ENCODE measurements around the gene MED27.

MED27 gene

DNA sequence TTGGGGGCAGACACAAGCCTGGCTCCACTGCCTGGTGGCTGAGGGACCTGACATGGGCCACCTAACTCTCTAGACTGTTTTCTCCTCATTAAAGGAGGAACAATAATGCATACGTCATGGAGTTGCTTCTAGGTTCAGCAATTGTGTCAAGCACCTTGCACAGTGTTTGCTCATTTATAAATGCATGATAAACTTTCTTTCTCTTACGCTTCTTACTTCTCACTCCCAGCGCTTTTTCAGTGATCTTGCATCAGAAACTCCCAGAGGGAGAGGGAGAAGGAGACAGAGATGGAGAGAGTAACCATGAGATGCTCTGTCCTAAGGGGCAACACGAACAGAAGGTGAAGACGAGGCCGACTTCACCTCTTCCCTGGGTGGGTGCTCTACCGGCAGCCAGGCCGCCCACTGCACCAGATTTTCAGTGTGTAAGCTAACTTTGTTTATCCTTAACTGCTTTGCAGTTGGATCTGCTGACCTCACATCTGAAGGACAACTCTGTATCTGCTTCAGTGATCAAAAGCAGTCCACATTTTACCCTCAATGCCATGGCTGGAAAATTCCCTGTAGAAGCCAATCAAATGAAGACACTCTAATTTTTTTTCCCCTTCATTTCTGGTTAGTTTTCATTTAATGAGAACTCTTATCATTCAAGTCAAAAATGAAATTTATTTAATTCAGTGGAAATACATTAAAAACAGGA, 35.3 kb downstream of the MED27 start:
- H3K4me2 ChIP-seq (ENCODE audit: low read depth, low read length, poor library complexity, severe bottlenecking) = peak overlapping the region; percentile 44

GRCh38 chr9:132043708-132044107, 36.0 kb downstream of the MED27 start:
- Histone ChIP-seq H3K9me3 (ENCODE audit: insufficient read depth, low read depth, low read length) (no peaks in the 10 kb centered on the region), H3K79me2 (ENCODE audit: insufficient read depth, low read length) (peaks cover 75% of the 10 kb centered on the region), H3K4me1 (ENCODE audit: insufficient read depth, low read length, poor library complexity, severe bottlenecking) (peaks cover 52% of the 10 kb centered on the region), H3K4me2 (ENCODE audit: low read depth, low read length, poor library complexity, severe bottlenecking) (peak overlapping the region; percentile 38), H2AFZ (ENCODE audit: low read length) (no peak overlapping the region), H4K20me1 (ENCODE audit: insufficient read depth, low read length, poor library complexity, severe bottlenecking) (peaks cover 5% of the 10 kb centered on the region), H3K9me2 (replicated peaks; ENCODE audit: low read depth, low read length) (no peaks in the 10 kb centered on the region), H3K27me3 (ENCODE audit: insufficient read depth, low read length, poor library complexity, severe bottlenecking) (no peaks in the 10 kb centered on the region), H3F3A (ENCODE audit: low read depth) (no peaks in the 10 kb centered on the region), H3K36me3 (ENCODE audit: insufficient read depth, low read length) (no peaks in the 10 kb centered on the region), H3K9ac (ENCODE audit: low read depth, low read length, poor library complexity, severe bottlenecking) (peak overlapping the region; percentile 28), H3K4me3 (ENCODE audit: low read length, poor library complexity, severe bottlenecking) (no peak overlapping the region)
- TF ChIP-seq, protein P1, sequence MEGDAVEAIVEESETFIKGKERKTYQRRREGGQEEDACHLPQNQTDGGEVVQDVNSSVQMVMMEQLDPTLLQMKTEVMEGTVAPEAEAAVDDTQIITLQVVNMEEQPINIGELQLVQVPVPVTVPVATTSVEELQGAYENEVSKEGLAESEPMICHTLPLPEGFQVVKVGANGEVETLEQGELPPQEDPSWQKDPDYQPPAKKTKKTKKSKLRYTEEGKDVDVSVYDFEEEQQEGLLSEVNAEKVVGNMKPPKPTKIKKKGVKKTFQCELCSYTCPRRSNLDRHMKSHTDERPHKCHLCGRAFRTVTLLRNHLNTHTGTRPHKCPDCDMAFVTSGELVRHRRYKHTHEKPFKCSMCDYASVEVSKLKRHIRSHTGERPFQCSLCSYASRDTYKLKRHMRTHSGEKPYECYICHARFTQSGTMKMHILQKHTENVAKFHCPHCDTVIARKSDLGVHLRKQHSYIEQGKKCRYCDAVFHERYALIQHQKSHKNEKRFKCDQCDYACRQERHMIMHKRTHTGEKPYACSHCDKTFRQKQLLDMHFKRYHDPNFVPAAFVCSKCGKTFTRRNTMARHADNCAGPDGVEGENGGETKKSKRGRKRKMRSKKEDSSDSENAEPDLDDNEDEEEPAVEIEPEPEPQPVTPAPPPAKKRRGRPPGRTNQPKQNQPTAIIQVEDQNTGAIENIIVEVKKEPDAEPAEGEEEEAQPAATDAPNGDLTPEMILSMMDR (conservative IDR thresholded peaks at IDR 0.05; ENCODE audit: low read length) = no peak
- TF ChIP-seq EZH2phosphoT487 (IDR thresholded peaks at IDR 0.05; ENCODE audit: borderline replicate concordance) = no peak

More for the DNA sequence above, 35.3 kb downstream of the MED27 start:
- H3K9me2 ChIP-seq (replicated peaks; ENCODE audit: low read depth, low read length) = no peaks in the 10 kb centered on the region
- H4K20me1 ChIP-seq (ENCODE audit: insufficient read depth, low read length, poor library complexity, severe bottlenecking) = peaks cover 5% of the 10 kb centered on the region
- no peak overlapping the region for H2AFZ ChIP-seq (ENCODE audit: low read length)
- no peaks in the 10 kb centered on the region for H3K9me3 ChIP-seq (ENCODE audit: insufficient read depth, low read depth, low read length)
- H3K36me3 ChIP-seq (ENCODE audit: insufficient read depth, low read length) = no peaks in the 10 kb centered on the region
- TF ChIP-seq EZH2phosphoT487 (IDR thresholded peaks at IDR 0.05; ENCODE audit: borderline replicate concordance) = no peak
- TF ChIP-seq, protein P1 (conservative IDR thresholded peaks at IDR 0.05; ENCODE audit: low read length) = no peak
- H3F3A ChIP-seq (ENCODE audit: low read depth) = no peaks in the 10 kb centered on the region
- H3K9ac ChIP-seq (ENCODE audit: low read depth, low read length, poor library complexity, severe bottlenecking) = peak overlapping the region; percentile 28
- H3K4me1 ChIP-seq (ENCODE audit: insufficient read depth, low read length, poor library complexity, severe bottlenecking) = peaks cover 52% of the 10 kb centered on the region
- H3K79me2 ChIP-seq (ENCODE audit: insufficient read depth, low read length) = peaks cover 77% of the 10 kb centered on the region
- no peak overlapping the region for H3K4me3 ChIP-seq (ENCODE audit: low read length, poor library complexity, severe bottlenecking)
- H3K27me3 ChIP-seq (ENCODE audit: insufficient read depth, low read length, poor library complexity, severe bottlenecking) = no peaks in the 10 kb centered on the region

- H3K9me2 ChIP-seq (replicated peaks; ENCODE audit: low read depth, low read length) = no peaks in the 10 kb centered on the region
- H4K20me1 ChIP-seq (ENCODE audit: insufficient read depth, low read length, poor library complexity, severe bottlenecking) = peaks cover 5% of the 10 kb centered on the region
- H3K4me2 ChIP-seq (ENCODE audit: low read depth, low read length, poor library complexity, severe bottlenecking) = peak overlapping the region; percentile 38
- no peaks in the 10 kb centered on the region for H3F3A ChIP-seq (ENCODE audit: low read depth)
- no peaks in the 10 kb centered on the region for H3K36me3 ChIP-seq (ENCODE audit: insufficient read depth, low read length)
- H3K9me3 ChIP-seq (ENCODE audit: insufficient read depth, low read depth, low read length) = no peaks in the 10 kb centered on the region
- H3K9ac ChIP-seq (ENCODE audit: low read depth, low read length, poor library complexity, severe bottlenecking) = peak overlapping the region; percentile 5
- H3K27me3 ChIP-seq (ENCODE audit: insufficient read depth, low read length, poor library complexity, severe bottlenecking) = no peaks in the 10 kb centered on the region
- H2AFZ ChIP-seq (ENCODE audit: low read length) = no peak overlapping the region
- peaks cover 67% of the 10 kb centered on the region for H3K79me2 ChIP-seq (ENCODE audit: insufficient read depth, low read length)
- H3K4me3 ChIP-seq (ENCODE audit: low read length, poor library complexity, severe bottlenecking) = no peak overlapping the region
- TF ChIP-seq EZH2phosphoT487 (IDR thresholded peaks at IDR 0.05; ENCODE audit: borderline replicate concordance) = no peak
- TF ChIP-seq, protein P1 (conservative IDR thresholded peaks at IDR 0.05; ENCODE audit: low read length) = no peak
- H3K4me1 ChIP-seq (ENCODE audit: insufficient read depth, low read length, poor library complexity, severe bottlenecking) = peaks cover 49% of the 10 kb centered on the region
Measured at GRCh38 chr9:132042324-132042723, 37.3 kb downstream of the MED27 start.
